ENCODE measurements around the gene LARGE1.

GRCh38 chr22:33688903-33689302, 231.4 kb downstream of the LARGE1 start:
- TF ChIP-seq CTCF (IDR thresholded peaks at IDR 0.05), result no peak
- no peak for TF ChIP-seq POLR2A (IDR thresholded peaks at IDR 0.05)

Measured in body of pancreas (tissue), 4 donors.